NCI-H1694 treated with DMSO at 0.1 percent for 48 hours (cell line): ENCODE data around the gene TLNRD1.

Experiments used
- DNase-seq: peaks from one replicate; lab custom pipeline; 2025; lab: John Stamatoyannopoulos, UW

TLNRD1 gene

DNA sequence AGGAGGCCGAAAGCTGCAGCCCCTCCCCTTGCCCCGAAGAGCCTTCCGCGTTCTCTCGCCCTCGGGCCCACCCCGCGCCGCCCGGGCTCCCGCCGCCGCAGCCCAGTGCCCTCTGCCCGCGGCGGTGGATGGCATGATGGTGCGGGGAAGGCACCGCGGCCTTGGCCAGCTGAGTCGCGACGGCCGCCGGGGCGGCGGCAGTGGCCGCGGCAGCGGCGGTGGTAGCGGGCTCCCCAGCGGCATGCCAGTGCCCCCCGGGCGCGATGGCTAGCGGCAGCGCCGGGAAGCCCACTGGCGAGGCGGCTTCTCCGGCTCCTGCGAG lies 1.2 kb downstream of the TLNRD1 start:
- DNase-seq: no peak

- DNase-seq: no peak
Measured at GRCh38 chr15:81002331-81003096, 1.8 kb downstream of the TLNRD1 start.

- DNase-seq: no peak
Measured at GRCh38 chr15:81003097-81003350, 2.3 kb downstream of the TLNRD1 start.

- no peak for DNase-seq
Measured at GRCh38 chr15:81006124-81006523, 5.4 kb downstream of the TLNRD1 start.

DNA sequence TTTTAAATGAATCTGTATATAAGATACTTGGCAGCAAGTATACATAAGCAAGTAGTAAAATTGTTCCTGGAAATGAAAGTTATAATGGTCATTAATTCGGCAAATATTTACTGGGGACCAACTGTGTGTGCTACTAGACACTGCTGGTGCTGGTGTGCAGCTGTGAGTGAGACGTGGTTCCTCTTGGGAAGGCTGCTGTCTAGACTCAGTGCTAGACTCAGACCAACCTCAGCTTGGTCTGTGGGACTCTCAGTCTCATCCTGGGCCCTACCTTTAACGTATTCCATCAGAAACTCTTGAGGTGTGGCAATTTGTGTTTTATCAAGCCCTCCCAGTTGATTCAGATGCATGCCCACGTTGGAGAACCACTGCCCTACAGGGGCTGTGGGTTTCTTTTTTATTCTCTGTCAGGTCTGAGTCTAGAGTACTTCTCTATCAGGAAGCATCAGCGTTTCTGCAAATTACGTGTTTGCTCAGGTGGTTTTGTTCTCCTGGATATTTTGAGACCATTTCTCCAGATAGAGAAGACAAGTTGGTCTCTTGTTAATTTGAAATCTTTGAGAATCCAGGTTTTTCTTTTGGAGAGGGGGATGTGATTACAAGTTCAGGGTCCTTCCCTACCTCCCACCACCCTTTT lies 6.8 kb downstream of the TLNRD1 start:
- no peak for DNase-seq

GRCh38 chr15:81008312-81008711 lies 7.6 kb downstream of the TLNRD1 start:
- DNase-seq: no peak

GRCh38 chr15:81010086-81010485 lies 9.4 kb downstream of the TLNRD1 start:
- DNase-seq: no peak

- DNase-seq: no peak
Measured at GRCh38 chr15:81011593-81011992, 10.9 kb downstream of the TLNRD1 start.

DNA sequence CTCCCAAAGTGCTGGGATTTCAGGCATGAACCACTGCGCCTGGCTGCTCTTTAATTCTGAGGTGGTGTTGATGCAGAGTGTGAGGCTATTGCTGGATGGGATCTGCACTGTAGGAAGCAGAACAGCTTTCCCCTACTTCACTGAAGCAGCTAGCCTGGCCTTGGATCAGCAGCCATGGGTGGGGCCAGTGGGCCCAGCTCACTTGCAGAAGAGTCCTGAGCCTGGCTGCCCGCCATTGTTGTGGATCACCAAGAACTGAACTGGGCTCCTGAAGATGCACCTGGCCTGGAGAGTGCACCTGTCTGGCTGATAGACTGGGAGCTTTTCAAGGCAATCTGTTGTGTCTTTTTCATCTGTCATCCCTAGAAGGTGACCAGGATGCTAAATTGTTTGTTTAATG lies 11.9 kb downstream of the TLNRD1 start:
- DNase-seq: no peak

DNA sequence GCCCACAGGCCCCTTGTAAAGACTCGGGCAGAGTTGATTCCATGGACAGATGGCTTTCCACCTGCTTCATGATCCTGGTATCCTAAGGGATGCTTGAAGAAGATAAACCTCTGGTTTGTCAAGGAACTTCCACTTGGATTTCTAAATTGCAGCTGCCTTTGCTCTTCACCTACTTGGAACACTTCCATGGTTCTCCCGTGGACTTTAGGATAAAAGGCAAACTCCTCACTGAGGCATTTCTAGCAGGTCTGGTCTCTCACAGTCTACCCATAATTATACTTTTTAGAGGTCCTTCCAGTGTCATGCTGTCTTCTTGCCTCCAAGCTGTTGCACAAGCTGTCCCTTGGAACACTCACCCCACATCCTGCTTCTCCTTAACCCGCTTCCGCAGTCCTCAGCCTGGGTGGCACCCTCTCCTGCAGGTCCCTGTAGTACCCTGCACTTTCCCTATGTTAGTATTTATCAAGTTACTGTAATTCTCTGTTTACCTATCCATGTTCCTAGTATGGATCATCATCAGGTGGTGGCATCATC lies 12.7 kb downstream of the TLNRD1 start:
- DNase-seq: no peak

- DNase-seq: no peak
Measured at GRCh38 chr15:81014446-81015093, 13.8 kb downstream of the TLNRD1 start.

DNA sequence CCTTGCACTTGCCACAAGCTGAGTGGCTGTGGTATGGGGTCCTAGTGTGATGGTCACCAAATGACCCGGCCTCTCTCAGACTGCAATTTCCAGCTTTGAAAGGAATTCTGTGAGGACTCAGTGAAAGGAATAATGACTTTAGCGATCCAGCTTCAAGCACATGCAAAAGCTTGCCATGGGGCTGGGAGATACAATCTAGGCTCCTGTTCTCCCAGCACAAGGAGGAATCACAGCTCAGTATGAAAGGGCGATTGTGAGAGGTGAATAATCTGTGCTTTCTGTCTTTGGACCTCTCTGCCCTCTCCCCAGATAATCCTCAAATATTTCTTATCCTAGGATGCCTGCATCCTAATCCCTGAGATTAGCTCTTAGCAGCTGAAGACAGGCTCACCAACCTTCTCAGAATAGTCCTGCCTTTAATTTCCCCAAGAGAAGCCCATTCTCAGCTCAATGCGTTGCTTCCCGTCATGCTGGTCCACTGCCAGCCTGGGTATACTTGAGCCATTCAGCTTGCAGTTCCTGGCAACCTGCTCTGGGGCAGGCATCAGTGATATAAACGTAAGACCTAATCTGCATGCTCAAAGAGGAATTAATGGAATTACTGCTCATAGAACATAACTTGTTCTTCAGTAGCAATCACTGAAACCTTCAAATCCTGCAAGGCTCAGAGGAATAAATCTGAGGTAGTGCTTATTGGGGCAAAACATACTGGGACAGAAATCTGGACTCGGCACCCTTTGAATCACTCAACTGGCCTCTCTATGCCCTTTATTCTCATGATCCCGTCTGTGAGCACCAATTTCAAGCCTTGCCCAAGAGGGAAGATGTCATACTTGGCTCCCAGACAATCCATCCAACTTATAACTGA lies 15.1 kb downstream of the TLNRD1 start:
- DNase-seq: no peak

DNA sequence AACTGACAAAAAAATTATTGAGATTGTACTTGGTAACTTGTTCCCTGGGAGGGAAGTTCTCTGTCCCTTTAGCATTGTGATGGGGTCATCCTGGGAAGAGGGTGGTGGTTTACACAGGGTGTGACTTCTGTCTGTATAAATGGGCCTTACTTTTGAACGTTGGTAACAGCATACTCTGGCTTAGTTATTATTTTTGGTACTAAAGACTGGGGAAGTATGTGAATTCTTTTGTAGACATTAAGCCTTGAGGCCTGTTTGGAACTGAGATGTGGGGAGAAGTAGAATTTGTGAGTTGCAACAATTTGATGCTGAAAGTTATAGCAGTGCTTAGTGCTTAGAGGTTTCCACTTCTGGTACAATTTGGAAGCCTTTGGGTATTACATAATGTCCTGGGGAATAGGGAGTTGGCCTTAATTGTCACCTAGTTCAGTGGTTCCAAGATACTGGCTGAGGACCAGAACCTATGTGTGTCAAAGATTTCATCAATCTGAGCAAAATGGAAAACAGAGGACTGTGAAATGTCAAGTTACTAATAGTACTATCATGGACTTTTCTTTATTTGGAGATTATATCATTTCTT lies 15.9 kb downstream of the TLNRD1 start:
- DNase-seq: no peak

GRCh38 chr15:81018197-81018596 lies 17.5 kb downstream of the TLNRD1 start:
- no peak for DNase-seq

DNA sequence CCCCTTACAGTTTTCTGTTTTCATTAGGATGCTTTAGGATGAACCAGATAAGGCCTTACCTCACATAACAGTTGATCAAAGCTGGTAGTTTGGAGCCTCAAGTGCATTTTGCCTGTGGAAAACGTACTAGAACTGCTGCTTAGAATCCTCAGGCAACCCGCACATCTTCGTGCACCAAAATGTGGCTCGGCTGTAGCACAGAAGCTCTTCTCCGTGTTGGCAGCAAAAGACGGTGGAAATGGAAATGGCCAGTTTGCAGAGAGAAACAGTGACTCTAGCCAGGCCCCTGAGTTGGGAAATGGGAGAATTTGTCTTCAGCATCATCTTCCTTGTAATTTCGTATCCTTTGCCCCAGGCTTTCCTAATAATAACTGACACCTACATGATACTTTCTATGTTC lies 20.6 kb downstream of the TLNRD1 start:
- DNase-seq: no peak

- no peak for DNase-seq
Measured at GRCh38 chr15:81023483-81024264, 23.0 kb downstream of the TLNRD1 start.

DNA sequence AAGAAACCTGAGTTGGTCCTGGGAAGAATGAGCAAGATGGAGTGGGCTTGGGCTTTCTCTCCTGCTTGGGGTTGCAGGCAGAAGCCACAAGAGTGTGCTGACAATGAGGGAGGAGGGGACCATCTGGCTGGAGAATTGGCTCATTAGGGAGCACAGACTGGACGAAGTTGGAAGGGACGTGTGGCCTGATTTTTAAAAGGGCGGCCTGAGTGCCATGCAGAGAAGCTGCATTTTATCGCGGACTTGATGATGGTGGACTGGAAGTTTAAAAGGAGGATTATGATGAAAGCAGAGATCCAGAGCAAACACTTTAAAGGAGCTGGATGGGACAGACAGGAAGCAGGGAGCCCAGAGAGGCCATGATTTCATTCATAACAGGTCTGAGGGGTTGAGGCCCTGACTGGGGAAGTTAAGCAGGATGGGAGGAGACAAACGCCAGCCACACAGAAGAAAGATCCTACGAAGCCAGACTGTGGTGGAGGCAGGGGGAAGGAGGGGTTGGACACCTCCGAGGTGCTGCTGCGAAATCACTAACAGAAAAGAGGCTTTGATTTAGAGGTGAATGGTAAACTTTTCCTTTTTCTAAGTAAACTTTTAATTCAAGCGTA lies 23.6 kb downstream of the TLNRD1 start:
- no peak for DNase-seq

DNA sequence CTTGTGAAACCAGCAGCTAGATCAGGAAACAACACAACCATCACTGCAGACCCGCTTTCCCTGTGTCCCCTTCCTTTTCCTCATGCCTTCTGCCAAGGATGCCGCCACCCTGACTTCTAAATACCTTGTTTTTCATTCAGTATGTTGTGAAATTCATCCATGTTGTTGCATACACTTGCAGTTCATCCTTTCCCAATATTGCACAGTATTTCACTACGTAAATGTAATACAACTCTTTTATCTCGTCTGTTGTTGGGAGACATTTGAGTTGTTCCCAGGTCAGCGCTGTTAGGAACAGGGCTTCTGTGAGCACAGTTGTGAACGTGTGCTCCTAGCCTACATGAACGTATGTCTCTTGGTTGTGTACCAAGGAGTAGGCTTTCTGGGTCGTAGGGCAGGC lies 24.2 kb downstream of the TLNRD1 start:
- no peak for DNase-seq

- DNase-seq: no peak
Measured at GRCh38 chr15:81025721-81026370, 25.1 kb downstream of the TLNRD1 start.

DNA sequence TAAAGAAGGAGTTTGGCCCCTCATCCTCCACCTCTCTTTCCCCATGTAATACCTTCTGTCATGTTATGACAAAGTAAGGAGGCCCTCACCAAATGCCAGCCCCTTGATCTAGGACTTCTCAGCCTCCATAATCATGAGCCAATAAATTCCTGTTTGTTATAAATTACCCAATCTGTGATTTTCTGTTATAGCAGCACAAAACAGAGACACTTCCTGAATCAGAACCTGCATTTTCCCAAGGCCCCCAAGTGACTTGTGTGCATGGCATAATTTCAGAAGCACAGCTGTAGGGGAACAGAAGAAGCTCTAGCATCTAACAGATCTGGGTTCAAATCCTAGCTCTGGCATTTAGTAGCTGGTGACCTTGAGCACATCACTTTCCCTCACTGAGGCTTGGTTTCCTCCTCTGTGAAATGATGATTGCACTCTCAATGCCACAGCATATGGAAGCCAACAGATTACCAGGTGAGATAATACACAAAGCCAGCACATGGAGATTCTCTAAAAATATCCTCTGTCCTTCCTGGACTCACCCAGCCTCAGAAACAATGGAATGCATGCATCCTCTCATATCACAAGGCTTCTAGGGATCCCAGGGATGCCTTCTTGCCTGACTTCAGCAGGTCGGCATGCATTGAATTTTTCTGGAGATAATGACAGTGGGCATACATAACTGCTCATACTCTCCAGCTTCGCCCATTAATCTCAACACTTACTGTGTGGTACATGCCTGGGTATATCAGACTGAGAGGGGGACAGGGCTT lies 26.3 kb downstream of the TLNRD1 start:
- DNase-seq: no peak
